Esophagus squamous epithelium (tissue), 4 donors: Measurements from ENCODE around the gene PRKACB.

Experiments
- POLR2A ChIP-seq, 4 donors: fragments of 450-650 bp; IDR thresholded peaks; one replicate each; pipeline ENCODE4 v1.6.1; 2017; ENCODE audit warnings: antibody characterized with exemption in 4 of 4, mild to moderate bottlenecking in 4 of 4, moderate library complexity in 3 of 4
- TF ChIP-seq, protein P1 (sequence below), 6 experiments: fragments of 450-650 bp in 4 of 6; fragments of 200-600 bp in 2 of 6; sonication (generic) in 2 of 6; IDR thresholded peaks; one replicate each; pipeline ENCODE4 v1.5.1; 2016 to 2019; ENCODE audit warnings: antibody characterized with exemption in 6 of 6, mild to moderate bottlenecking in 4 of 6, moderate library complexity in 4 of 6

DNA sequence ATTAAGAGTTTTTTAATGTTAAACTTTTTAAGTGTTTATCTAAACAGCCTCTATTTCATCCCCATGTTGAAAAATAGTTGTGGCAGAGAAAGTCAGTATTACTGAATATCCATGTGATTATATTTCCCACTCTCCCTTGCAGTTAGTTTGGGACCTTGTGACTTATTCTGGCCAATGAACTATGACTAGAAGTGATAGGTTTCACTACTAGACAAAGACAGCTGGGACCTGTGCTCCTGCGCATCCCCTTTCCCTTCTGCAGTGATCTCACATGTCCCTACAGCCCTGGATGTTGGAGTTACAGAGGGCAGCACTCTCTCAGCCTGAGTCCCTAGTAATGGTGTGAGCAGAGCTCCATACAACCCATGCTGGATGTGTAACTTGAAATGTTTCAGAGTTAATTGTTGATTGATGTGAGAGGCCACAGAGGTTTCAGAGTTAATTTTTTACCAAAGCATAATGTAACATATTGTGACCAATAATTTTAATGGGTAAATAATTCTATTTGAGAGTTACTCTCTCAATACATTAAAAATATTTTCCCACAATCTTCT lies 138.8 kb downstream of the PRKACB start:
- TF ChIP-seq, protein P1, sequence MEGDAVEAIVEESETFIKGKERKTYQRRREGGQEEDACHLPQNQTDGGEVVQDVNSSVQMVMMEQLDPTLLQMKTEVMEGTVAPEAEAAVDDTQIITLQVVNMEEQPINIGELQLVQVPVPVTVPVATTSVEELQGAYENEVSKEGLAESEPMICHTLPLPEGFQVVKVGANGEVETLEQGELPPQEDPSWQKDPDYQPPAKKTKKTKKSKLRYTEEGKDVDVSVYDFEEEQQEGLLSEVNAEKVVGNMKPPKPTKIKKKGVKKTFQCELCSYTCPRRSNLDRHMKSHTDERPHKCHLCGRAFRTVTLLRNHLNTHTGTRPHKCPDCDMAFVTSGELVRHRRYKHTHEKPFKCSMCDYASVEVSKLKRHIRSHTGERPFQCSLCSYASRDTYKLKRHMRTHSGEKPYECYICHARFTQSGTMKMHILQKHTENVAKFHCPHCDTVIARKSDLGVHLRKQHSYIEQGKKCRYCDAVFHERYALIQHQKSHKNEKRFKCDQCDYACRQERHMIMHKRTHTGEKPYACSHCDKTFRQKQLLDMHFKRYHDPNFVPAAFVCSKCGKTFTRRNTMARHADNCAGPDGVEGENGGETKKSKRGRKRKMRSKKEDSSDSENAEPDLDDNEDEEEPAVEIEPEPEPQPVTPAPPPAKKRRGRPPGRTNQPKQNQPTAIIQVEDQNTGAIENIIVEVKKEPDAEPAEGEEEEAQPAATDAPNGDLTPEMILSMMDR (IDR thresholded peaks at IDR 0.05), result no peak
- no peak for TF ChIP-seq POLR2A (IDR thresholded peaks at IDR 0.05)
